ENCODE measurements around the gene NID1.
"Not testable (repeated sequence)": the region's sequence is repeated elsewhere in the genome, so short reads cannot be mapped to it uniquely, and the experiment has no call there.

Gene NID1

GRCh38 chr1:235971020-235971419, 93.9 kb downstream of the NID1 start:
- no peak for DNase-seq (ENCODE audit: low read depth, low spot score)

- no peak for DNase-seq (ENCODE audit: low read depth, low spot score)
Measured at GRCh38 chr1:235968831-235969230, 96.1 kb downstream of the NID1 start.

GRCh38 chr1:235966134-235966533, 98.8 kb downstream of the NID1 start:
- not testable (repeated sequence) for DNase-seq (ENCODE audit: low read depth, low spot score)

- DNase-seq (ENCODE audit: low read depth, low spot score): no peak
Measured at GRCh38 chr1:235960809-235961208, 104.1 kb downstream of the NID1 start.

DNA sequence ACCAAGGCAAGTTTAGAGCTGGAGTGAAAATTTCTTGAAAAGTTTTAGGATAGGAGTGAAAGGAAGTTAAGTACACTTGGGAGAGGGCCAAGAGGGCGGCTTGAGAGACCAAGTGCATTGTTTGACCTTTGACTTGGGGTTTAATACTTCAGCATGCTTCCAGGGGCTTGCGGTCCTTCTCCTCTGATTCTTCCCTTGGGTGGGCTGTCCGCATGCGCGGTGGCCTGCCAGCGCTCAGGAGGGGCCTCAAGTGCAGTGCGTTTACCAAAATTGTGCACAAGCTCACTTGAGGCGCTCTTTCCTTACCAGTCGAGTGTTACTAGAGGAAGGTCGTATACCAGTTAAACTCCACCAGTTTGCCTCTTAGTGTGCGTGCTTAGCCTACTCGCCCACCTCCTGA, 106.9 kb downstream of the NID1 start:
- no peak for DNase-seq (ENCODE audit: low read depth, low spot score)

GRCh38 chr1:235955777-235956176, 109.1 kb downstream of the NID1 start:
- DNase-seq (ENCODE audit: low read depth, low spot score): no peak

GRCh38 chr1:235954306-235955283, 110.3 kb downstream of the NID1 start:
- no peak for DNase-seq (ENCODE audit: low read depth, low spot score)

GRCh38 chr1:235953801-235954200, 111.1 kb downstream of the NID1 start:
- no peak for DNase-seq (ENCODE audit: low read depth, low spot score)

GRCh38 chr1:235952950-235953615, 111.8 kb downstream of the NID1 start:
- DNase-seq (ENCODE audit: low read depth, low spot score): no peak

DNA sequence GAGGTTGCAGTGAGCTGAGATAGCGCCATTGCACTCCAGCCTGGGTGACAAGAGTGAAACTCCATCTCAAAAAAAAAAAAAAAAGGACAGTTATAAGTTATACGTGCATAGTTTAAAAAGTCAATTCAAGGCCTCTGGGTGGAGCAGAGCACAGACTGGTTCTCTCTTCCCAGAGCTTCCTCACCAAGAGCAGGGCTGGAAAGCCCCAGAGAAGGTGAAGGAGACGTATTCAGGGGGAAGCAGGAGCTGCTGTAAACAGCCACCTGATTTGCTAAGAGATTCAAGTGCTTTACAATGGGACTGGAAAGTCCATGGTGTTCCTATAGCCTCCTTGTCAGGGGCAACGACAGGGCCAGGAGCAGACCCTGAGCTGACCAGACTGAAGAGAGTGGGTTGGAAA, 113.2 kb downstream of the NID1 start:
- DNase-seq (ENCODE audit: low read depth, low spot score): no peak

DNA sequence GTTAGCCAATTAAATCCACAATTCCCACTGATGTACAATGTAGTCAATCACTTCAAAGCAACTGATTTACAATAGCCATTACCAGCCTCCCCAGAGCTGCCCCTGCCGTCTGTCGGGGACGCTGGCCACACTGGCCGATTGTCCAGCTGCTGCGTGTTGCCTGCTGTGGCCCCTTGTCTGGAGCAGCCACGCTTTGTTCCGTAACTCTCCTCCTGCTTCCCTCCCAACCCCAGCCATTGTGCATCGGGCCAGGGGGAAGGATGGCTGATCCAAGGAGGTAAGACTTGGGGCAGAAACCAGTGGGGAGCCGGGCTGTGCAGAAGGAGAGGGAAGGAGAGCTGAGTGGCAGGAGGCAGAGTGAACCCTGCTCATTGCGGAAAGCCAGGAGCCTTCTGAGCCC, 114.6 kb downstream of the NID1 start:
- DNase-seq (ENCODE audit: low read depth, low spot score): no peak

- DNase-seq (ENCODE audit: low read depth, low spot score): no peak
Measured at GRCh38 chr1:235948774-235949427, 116.0 kb downstream of the NID1 start.

DNA sequence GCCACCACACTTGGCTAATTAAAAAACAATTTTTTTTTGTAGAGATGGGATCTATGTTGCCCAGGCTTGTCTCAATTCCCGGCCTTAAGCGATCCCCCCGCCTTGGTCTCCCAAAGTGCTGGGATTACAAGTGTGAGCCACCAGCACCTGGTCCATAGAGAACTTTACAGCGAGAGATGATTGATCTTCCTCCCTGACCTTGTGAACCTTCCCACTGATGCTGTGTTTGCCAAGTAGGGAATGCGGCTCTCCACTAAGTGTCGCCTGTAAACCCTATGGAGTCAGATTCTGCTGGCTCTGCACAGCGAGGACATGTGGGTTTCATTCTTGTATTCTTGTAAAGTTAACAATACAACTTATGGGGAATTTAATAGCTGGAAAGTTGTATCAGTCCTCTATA, 116.9 kb downstream of the NID1 start:
- no peak for DNase-seq (ENCODE audit: low read depth, low spot score)

DNA sequence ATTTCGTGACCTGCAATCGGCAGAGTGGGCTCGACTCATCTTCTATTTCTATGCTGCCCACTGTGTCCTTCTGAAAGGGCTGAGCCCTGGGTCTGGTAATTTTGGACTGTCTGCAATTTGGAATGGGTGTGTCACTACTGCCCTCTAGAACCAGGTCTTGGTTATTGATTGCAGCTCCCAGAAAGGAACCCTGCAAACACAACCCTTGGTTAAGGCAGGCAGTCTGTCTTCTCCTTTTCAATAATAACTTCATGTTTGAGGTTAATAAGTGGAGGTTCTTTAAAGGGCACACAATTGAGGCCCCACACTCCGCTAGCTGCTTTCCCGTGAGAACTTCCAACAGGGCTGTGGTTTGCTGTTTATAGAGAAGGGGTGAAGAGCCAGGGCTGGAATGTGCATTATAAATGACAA, 118.3 kb downstream of the NID1 start:
- DNase-seq (ENCODE audit: low read depth, low spot score): no peak

GRCh38 chr1:235945775-235946570, 118.9 kb downstream of the NID1 start:
- DNase-seq (ENCODE audit: low read depth, low spot score): no peak

DNA sequence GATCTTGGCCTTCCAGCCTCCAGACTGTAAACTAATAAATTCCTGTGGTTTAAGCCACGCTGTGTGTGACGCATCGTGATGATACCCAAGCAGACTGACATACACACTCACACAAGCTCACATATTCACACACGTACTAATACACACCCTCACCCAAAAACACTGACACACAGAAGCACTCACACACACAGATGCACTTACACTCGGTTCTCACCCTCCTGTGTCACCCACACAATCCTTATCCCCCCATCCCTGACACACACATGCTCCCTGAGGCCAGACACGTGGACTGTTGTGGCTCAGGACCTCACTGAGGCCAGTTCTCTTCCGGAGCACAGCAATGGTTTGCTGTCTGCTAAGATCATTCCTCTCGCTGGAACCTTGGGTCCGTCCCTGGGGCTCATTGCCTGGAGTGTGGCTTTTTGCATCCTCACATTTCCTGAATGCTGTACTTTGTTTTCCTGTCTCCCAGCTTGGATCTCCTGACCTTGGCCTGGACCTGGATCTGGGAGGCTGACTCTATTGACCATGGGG, 121.2 kb downstream of the NID1 start:
- no peak for DNase-seq (ENCODE audit: low read depth, low spot score)

GRCh38 chr1:235942979-235943575, 121.8 kb downstream of the NID1 start:
- no peak for DNase-seq (ENCODE audit: low read depth, low spot score)

- DNase-seq (ENCODE audit: low read depth, low spot score): no peak
Measured at GRCh38 chr1:235942625-235942934, 122.3 kb downstream of the NID1 start.

GRCh38 chr1:235941876-235942624, 122.8 kb downstream of the NID1 start:
- no peak for DNase-seq (ENCODE audit: low read depth, low spot score)

DNA sequence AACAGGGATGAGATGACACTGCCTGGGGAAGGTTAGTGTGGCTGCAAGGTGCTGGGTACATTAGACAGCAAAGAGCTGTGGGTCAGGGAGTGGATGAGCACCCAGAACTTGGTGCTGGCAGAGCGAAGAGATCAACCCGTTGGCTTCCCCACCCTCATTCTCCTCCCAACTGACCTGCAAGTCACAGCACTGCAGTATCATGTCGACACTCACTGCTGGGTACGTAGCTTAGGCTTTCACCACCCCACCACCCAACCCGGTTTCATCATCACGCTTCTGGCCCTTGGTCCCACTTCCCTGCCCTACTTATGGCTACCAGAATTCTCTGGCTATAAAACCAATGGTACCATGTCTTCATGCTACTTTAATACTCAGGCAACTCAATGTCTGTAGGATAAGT, 124.6 kb downstream of the NID1 start:
- no peak for DNase-seq (ENCODE audit: low read depth, low spot score)

- no peak for DNase-seq (ENCODE audit: low read depth, low spot score)
Measured at GRCh38 chr1:235939480-235939775, 125.5 kb downstream of the NID1 start.

All from iPS DF 19.7 (cell line).